Left ventricle myocardium superior (tissue), 1 donor: ENCODE data around the gene MBLAC1. TPM values are rescaled to one million over a fixed set of nuclear protein-coding genes. Genes with fewer than 3 reads are reported as not detected.

Experiments
- microRNA-seq: library from miRNA; unstranded; fragments of <30 nt; microRNA quantifications from one replicate; pipeline ENCODE4 v1.2.0, GENCODE V29; 2020; ENCODE audit warnings: borderline number of aligned reads
- total RNA-seq: library from RNA; stranded (reverse); fragmentation: NEBNext Ultra II Directional; extraction: Animal tissue kit (Norgen Biotek cat#: 25700); gene quantifications from one replicate; pipeline ENCODE4 v1.2.1, GENCODE V29; 2021
- donor health status: DM: no; HTN: yes; CAD: no; lungs with severe emphysema.

Gene MBLAC1
- total RNA-seq, 1 donor from 2014 or later: 2.8 TPM

Small RNAs within 50 kb of the gene (microRNA-seq; reads per million reads assigned to microRNA genes)
- 1,238 reads per million, percentile 79 among the genes with 10 or more reads in this experiment for gene MIR106B
- gene MIR25: 155 reads per million, percentile 47 among the genes with 10 or more reads in this experiment
- not detected for gene MIR4658
- gene MIR93: 1,906 reads per million, percentile 84 among the genes with 10 or more reads in this experiment

Other genes with a start within 250 kb of the MBLAC1 start
- gene OR2AE1, start 249.9 kb upstream of the MBLAC1 start, total RNA-seq: not detected
- gene TRIM4, start 207.4 kb upstream of the MBLAC1 start, total RNA-seq: 7.1 TPM
- 0.30 TPM for gene GJC3, start 197.3 kb upstream of the MBLAC1 start, total RNA-seq
- 70.9 TPM for gene AZGP1, start 150.9 kb upstream of the MBLAC1 start, total RNA-seq
- gene ZKSCAN1, start 111.4 kb upstream of the MBLAC1 start, total RNA-seq: 33.3 TPM
- gene ZSCAN21, start 77.2 kb upstream of the MBLAC1 start, total RNA-seq: 7.7 TPM
- gene ZNF3, start 45.2 kb upstream of the MBLAC1 start, total RNA-seq: 15.6 TPM
- 126 TPM for gene COPS6, start 38.0 kb upstream of the MBLAC1 start, total RNA-seq
- 23.9 TPM for gene MCM7, start 25.6 kb upstream of the MBLAC1 start, total RNA-seq
- gene AP4M1, start 25.3 kb upstream of the MBLAC1 start, total RNA-seq: 15.3 TPM
- gene TAF6, start 7.6 kb upstream of the MBLAC1 start, total RNA-seq: 31.9 TPM
- gene CNPY4, start 7.3 kb upstream of the MBLAC1 start, total RNA-seq: 10.8 TPM
- 104 TPM for gene LAMTOR4, start 22.0 kb downstream of the MBLAC1 start, total RNA-seq
- 6.8 TPM for gene TRAPPC14, start 31.8 kb downstream of the MBLAC1 start, total RNA-seq
- gene GAL3ST4, start 41.6 kb downstream of the MBLAC1 start, total RNA-seq: 2.0 TPM
- gene GPC2, start 50.4 kb downstream of the MBLAC1 start, total RNA-seq: 0.35 TPM
- 0.74 TPM for gene STAG3, start 51.0 kb downstream of the MBLAC1 start, total RNA-seq
- gene PVRIG, start 93.0 kb downstream of the MBLAC1 start, total RNA-seq: not detected
- not detected for gene SPDYE3, start 180.7 kb downstream of the MBLAC1 start, total RNA-seq
- 10.9 TPM for gene PILRB, start 231.2 kb downstream of the MBLAC1 start, total RNA-seq
- 3.2 TPM for gene PILRA, start 246.5 kb downstream of the MBLAC1 start, total RNA-seq